Caco-2 (cell line): ENCODE data around the gene AUTS2. TPM values are rescaled to one million over a fixed set of nuclear protein-coding genes. Genes with fewer than 3 reads are reported as not detected.

Source experiments
- BruUV-seq: library from RNA; stranded (reverse); fragments of 400-500 nt; replicated peaks from 2 replicates; lab custom pipeline; 2021; lab: Mats Ljungman, UMichigan
- CTCF ChIA-PET: fragments of 300-600 bp; sonication (Branson Sonifier 250); formaldehyde crosslinking; loops from one replicate; lab custom pipeline; 2022; ENCODE audit warnings: antibody characterized with exemption; lab: Charles Lee
- POLR2A ChIA-PET: fragments of 300-600 bp; sonication (Branson Sonifier 250); formaldehyde crosslinking; loops from one replicate; lab custom pipeline; 2022; ENCODE audit warnings: antibody characterized with exemption; lab: Charles Lee
- DNase-seq, 2 experiments: peaks; one replicate each; pipeline versions ENCODE4 v3.0.0 to v3.0.0-alpha.2; 2020 to 2022
- H3K27me3 ChIP-seq: replicated peaks from 2 replicates; pipeline ENCODE4 v1.6.0; 2011; ENCODE audit warnings: low read length; ENCODE audit not compliant: control insufficient read depth, insufficient read depth
- H3K36me3 ChIP-seq: 2 replicates; pipeline ENCODE4 v1.5.1; 2011; ENCODE audit warnings: low read length; ENCODE audit not compliant: control insufficient read depth, insufficient read depth
- H3K4me1 ChIP-seq: fragments of 250-450 bp; sonication (Bioruptor Pico); 2 replicates; pipeline ENCODE4 v1.5.1; 2020; ENCODE audit warnings: mild to moderate bottlenecking
- H3K4me3 ChIP-seq: 2 replicates; pipeline ENCODE4 v1.5.1; 2011; ENCODE audit warnings: low read depth, mild to moderate bottlenecking, control low read depth, low read length
- H3K9me3 ChIP-seq: fragments of 250-450 bp; sonication (Bioruptor Pico); 2 replicates; pipeline ENCODE4 v1.5.1; 2020; ENCODE audit warnings: mild to moderate bottlenecking, moderate library complexity
- H3K27ac Mint-ChIP-seq: one replicate; pipeline ENCODE4 v1.8.0; 2022; ENCODE audit warnings: mixed read lengths; ENCODE audit not compliant: unreplicated experiment
- H3K27me3 Mint-ChIP-seq: one replicate; pipeline ENCODE4 v1.8.0; 2022; ENCODE audit warnings: mixed read lengths; ENCODE audit not compliant: insufficient read depth, unreplicated experiment
- H3K36me3 Mint-ChIP-seq: one replicate; pipeline ENCODE4 v1.8.0; 2022; ENCODE audit warnings: mild to moderate bottlenecking, mixed read lengths; ENCODE audit not compliant: insufficient read depth, unreplicated experiment
- H3K4me1 Mint-ChIP-seq: one replicate; pipeline ENCODE4 v1.8.0; 2022; ENCODE audit warnings: low read depth, mixed read lengths; ENCODE audit not compliant: unreplicated experiment
- H3K4me3 Mint-ChIP-seq: one replicate; pipeline ENCODE4 v1.8.0; 2022; ENCODE audit warnings: mild to moderate bottlenecking, moderate library complexity, mixed read lengths; ENCODE audit not compliant: unreplicated experiment
- H3K9me3 Mint-ChIP-seq: one replicate; pipeline ENCODE4 v1.8.0; 2022; ENCODE audit warnings: mixed read lengths; ENCODE audit not compliant: unreplicated experiment
- intact Hi-C: fragments of 100-400 bp; cut with micrococcal nuclease; formaldehyde crosslinking; loops from one replicate; pipeline ENCODE4 v1.10.0; 2022; ENCODE audit not compliant: unreplicated experiment
- total RNA-seq: library from RNA; stranded (reverse); gene quantifications from 2 replicates; pipeline ENCODE4 v1.2.3, GENCODE V29; 2022
- TF ChIP-seq, protein P1 (sequence below), 2 experiments: fragments of 200-600 bp in 1 of 2; IDR thresholded peaks; 1 replicate in 1 of 2; 2 replicates in 1 of 2; pipeline versions ENCODE4 v1.5.1 to v1.8.0; 2011 to 2022; ENCODE audit warnings: antibody characterized with exemption in 1 of 2, control low read depth in 1 of 2, inconsistent platforms in 1 of 2, low read depth in 1 of 2, low read length in 1 of 2, mild to moderate bottlenecking in 1 of 2, moderate library complexity in 1 of 2; ENCODE audit not compliant: insufficient read depth in 1 of 2, severe bottlenecking in 1 of 2, unreplicated experiment in 1 of 2

Gene AUTS2
- total RNA-seq, 1 experiment from 2014 or later, result 37.1 TPM

- H3K4me1 Mint-ChIP-seq, result no peaks in the 10 kb centered on the region
- no peaks in the 10 kb centered on the region for H3K9me3 Mint-ChIP-seq
- Histone ChIP-seq H3K27me3 (no peaks in the 10 kb centered on the region), H3K4me1 (no peaks in the 10 kb centered on the region), H3K9me3 (no peaks in the 10 kb centered on the region), H3K36me3 (no peaks in the 10 kb centered on the region), H3K4me3 (no peak overlapping the region)
- TF ChIP-seq, protein P1, sequence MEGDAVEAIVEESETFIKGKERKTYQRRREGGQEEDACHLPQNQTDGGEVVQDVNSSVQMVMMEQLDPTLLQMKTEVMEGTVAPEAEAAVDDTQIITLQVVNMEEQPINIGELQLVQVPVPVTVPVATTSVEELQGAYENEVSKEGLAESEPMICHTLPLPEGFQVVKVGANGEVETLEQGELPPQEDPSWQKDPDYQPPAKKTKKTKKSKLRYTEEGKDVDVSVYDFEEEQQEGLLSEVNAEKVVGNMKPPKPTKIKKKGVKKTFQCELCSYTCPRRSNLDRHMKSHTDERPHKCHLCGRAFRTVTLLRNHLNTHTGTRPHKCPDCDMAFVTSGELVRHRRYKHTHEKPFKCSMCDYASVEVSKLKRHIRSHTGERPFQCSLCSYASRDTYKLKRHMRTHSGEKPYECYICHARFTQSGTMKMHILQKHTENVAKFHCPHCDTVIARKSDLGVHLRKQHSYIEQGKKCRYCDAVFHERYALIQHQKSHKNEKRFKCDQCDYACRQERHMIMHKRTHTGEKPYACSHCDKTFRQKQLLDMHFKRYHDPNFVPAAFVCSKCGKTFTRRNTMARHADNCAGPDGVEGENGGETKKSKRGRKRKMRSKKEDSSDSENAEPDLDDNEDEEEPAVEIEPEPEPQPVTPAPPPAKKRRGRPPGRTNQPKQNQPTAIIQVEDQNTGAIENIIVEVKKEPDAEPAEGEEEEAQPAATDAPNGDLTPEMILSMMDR (IDR thresholded peaks at IDR 0.05; ENCODE audit: insufficient read depth in 1 of 2, low read depth in 1 of 2, low read length in 1 of 2, severe bottlenecking in 1 of 2, unreplicated experiment in 1 of 2), result no peak
- CTCF ChIA-PET, result no interaction called here
- no peak overlapping the region for H3K27ac Mint-ChIP-seq
- POLR2A ChIA-PET, result no interaction called here
- intact Hi-C loops, result no loop called here
- no TSS peak for BruUV-seq
- DNase-seq, result no peak
- no peaks in the 10 kb centered on the region for H3K36me3 Mint-ChIP-seq
- no peaks in the 10 kb centered on the region for H3K27me3 Mint-ChIP-seq
- no peak overlapping the region for H3K4me3 Mint-ChIP-seq
These were observed 720.8 kb downstream of the AUTS2 start for GRCh38 chr7:70319057-70319456.

GRCh38 chr7:70321016-70321590 is 722.8 kb downstream of the AUTS2 start:
- H3K4me1 ChIP-seq, result no peaks in the 10 kb centered on the region
- no peaks in the 10 kb centered on the region for H3K36me3 ChIP-seq
- no peaks in the 10 kb centered on the region for H3K27me3 Mint-ChIP-seq
- intact Hi-C loops, result no loop called here
- no TSS peak for BruUV-seq
- TF ChIP-seq, protein P1 (IDR thresholded peaks at IDR 0.05; ENCODE audit: insufficient read depth in 1 of 2, low read depth in 1 of 2, low read length in 1 of 2, severe bottlenecking in 1 of 2, unreplicated experiment in 1 of 2), result no peak
- no peaks in the 10 kb centered on the region for H3K4me1 Mint-ChIP-seq
- no peak for DNase-seq
- H3K27me3 ChIP-seq, result no peaks in the 10 kb centered on the region
- H3K36me3 Mint-ChIP-seq, result no peaks in the 10 kb centered on the region
- H3K4me3 Mint-ChIP-seq, result no peak overlapping the region
- ChIA-PET POLR2A (no interaction called here), CTCF (no interaction called here)
- no peaks in the 10 kb centered on the region for H3K9me3 Mint-ChIP-seq
- no peaks in the 10 kb centered on the region for H3K9me3 ChIP-seq
- H3K27ac Mint-ChIP-seq, result no peak overlapping the region
- H3K4me3 ChIP-seq, result no peak overlapping the region

GRCh38 chr7:70322856-70323255 is 724.6 kb downstream of the AUTS2 start:
- BruUV-seq, result no TSS peak
- Histone ChIP-seq H3K4me1 (no peaks in the 10 kb centered on the region), H3K9me3 (no peaks in the 10 kb centered on the region), H3K36me3 (no peaks in the 10 kb centered on the region), H3K27me3 (no peaks in the 10 kb centered on the region), H3K4me3 (no peak overlapping the region)
- H3K4me1 Mint-ChIP-seq, result no peaks in the 10 kb centered on the region
- no peak overlapping the region for H3K27ac Mint-ChIP-seq
- H3K36me3 Mint-ChIP-seq, result no peaks in the 10 kb centered on the region
- no peak overlapping the region for H3K4me3 Mint-ChIP-seq
- TF ChIP-seq, protein P1 (IDR thresholded peaks at IDR 0.05; ENCODE audit: insufficient read depth in 1 of 2, low read depth in 1 of 2, low read length in 1 of 2, severe bottlenecking in 1 of 2, unreplicated experiment in 1 of 2), result no peak
- intact Hi-C loops, result no loop called here
- DNase-seq, result no peak
- POLR2A ChIA-PET, result no interaction called here
- no peaks in the 10 kb centered on the region for H3K9me3 Mint-ChIP-seq
- CTCF ChIA-PET, result no interaction called here
- H3K27me3 Mint-ChIP-seq, result no peaks in the 10 kb centered on the region
